Measurements from ENCODE around the gene PARP15.

DNA sequence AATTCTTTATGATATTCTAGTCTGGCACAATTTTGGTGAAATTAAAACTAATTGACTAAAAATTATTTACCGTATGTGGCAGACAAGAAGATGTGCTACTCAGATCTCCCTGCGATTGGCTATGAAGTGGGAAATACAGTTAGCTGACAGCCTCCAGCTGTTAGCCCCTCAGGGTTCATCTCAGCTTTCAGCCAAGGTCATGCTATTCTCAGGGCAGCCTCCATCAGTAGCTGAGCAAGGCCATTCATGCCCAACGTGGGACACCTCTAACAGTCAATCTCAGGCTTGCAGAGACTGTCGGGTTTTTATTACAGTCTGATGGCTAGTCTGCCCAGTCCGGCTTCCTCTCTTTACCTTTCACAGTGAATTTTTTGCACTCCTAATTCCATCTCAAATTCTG is 20.1 kb upstream of the PARP15 start:
- TF ChIP-seq CTCF (conservative IDR thresholded peaks at IDR 0.05; ENCODE audit: low read length) (no peak), EZH2phosphoT487 (IDR thresholded peaks at IDR 0.05; ENCODE audit: borderline replicate concordance, low read depth, low read length) (no peak)
